ENCODE data around the gene TRABD2B.
A peak's percentile ranks its signal among the peaks of the same experiment; 100 is the strongest.

TRABD2B gene

GRCh38 chr1:47766832-47767740, 230.1 kb downstream of the TRABD2B start:
- no peak for DNase-seq

GRCh38 chr1:47765742-47766485, 231.3 kb downstream of the TRABD2B start:
- no peak for DNase-seq

GRCh38 chr1:47765236-47765635, 231.9 kb downstream of the TRABD2B start:
- no peak for DNase-seq

GRCh38 chr1:47764461-47765046, 232.6 kb downstream of the TRABD2B start:
- no peak for DNase-seq

GRCh38 chr1:47763591-47764171, 233.5 kb downstream of the TRABD2B start:
- DNase-seq, result no peak

GRCh38 chr1:47761974-47762373, 235.2 kb downstream of the TRABD2B start:
- DNase-seq, result no peak

GRCh38 chr1:47761201-47761930, 235.8 kb downstream of the TRABD2B start:
- no peak for DNase-seq

- no peak for DNase-seq
These were observed 237.1 kb downstream of the TRABD2B start for GRCh38 chr1:47759936-47760629.

- DNase-seq, result no peak
These were observed 237.8 kb downstream of the TRABD2B start for GRCh38 chr1:47759251-47759935.

GRCh38 chr1:47758341-47759250, 238.6 kb downstream of the TRABD2B start:
- DNase-seq, result no peak

- no peak for DNase-seq
These were observed 239.8 kb downstream of the TRABD2B start for GRCh38 chr1:47757226-47757975.

GRCh38 chr1:47756411-47756810, 240.8 kb downstream of the TRABD2B start:
- DNase-seq, result no peak

GRCh38 chr1:47756006-47756405, 241.2 kb downstream of the TRABD2B start:
- DNase-seq, result no peak

GRCh38 chr1:47755101-47755990, 241.8 kb downstream of the TRABD2B start:
- peak; percentile 50 for DNase-seq

GRCh38 chr1:47754221-47754620, 243.0 kb downstream of the TRABD2B start:
- DNase-seq, result no peak

GRCh38 chr1:47753808-47754207, 243.4 kb downstream of the TRABD2B start:
- DNase-seq, result no peak

GRCh38 chr1:47752559-47752958, 244.6 kb downstream of the TRABD2B start:
- DNase-seq, result no peak

- no peak for DNase-seq
These were observed 245.2 kb downstream of the TRABD2B start for GRCh38 chr1:47751996-47752451.
